Epithelial cell of proximal tubule (primary cell): ENCODE data around the gene CBARP. TPM values are rescaled to one million over a fixed set of nuclear protein-coding genes. Genes with fewer than 3 reads are reported as not detected.

Experiments used
- DNase-seq: peaks from one replicate; pipeline ENCODE4 v3.0.0-alpha.2; 2011; ENCODE audit warnings: low read depth
- H3K4me3 ChIP-seq: 2 replicates; pipeline ENCODE4 v1.5.1; 2011; ENCODE audit warnings: low read depth, mild to moderate bottlenecking, low read length
- CTCF ChIP-seq: conservative IDR thresholded peaks from 2 replicates; pipeline ENCODE4 v1.5.1; 2012; ENCODE audit warnings: low read depth, mild to moderate bottlenecking, low read length
- total RNA-seq: library from RNA; depleted of rRNA; stranded (reverse); fragments of >200 nt; gene quantifications from 2 replicates; pipeline ENCODE4 v1.2.3, GENCODE V29; 2015

Gene CBARP
- total RNA-seq, 1 donor from 2014 or later, result 9.7 TPM

GRCh38 chr19:1257475-1258162, 19.8 kb upstream of the CBARP start:
- DNase-seq, result no peak
- no peak for TF ChIP-seq CTCF
- no peak overlapping the region for H3K4me3 ChIP-seq

- no peak for TF ChIP-seq CTCF
- no peak for DNase-seq
- H3K4me3 ChIP-seq, result no peak overlapping the region
Measured at GRCh38 chr19:1256646-1257474, 19.1 kb upstream of the CBARP start.

- no peak for DNase-seq
- TF ChIP-seq CTCF, result no peak
- H3K4me3 ChIP-seq, result no peak overlapping the region
Measured at GRCh38 chr19:1255186-1256161, 17.7 kb upstream of the CBARP start.

GRCh38 chr19:1254530-1255185, 16.9 kb upstream of the CBARP start:
- H3K4me3 ChIP-seq, result no peak overlapping the region
- no peak for TF ChIP-seq CTCF
- no peak for DNase-seq

DNA sequence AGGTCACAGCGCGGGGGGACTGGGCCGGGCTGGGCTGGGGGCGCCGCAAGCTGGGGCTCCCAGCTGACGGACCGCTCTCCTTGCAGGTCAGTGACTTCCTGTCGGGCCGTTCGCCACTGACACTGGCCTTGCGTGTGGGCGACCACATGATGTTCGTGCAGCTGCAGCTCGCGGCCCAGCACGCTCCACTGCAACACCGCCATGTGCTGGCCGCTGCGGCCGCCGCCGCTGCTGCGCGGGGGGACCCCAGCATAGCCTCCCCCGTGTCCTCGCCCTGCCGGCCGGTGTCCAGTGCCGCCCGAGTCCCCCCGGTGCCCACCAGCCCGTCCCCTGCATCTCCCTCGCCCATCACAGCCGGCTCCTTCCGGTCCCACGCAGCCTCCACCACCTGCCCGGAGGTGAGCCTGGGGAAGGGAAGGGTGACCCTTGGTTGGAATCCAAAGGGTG, 16.3 kb upstream of the CBARP start:
- DNase-seq, result no peak
- H3K4me3 ChIP-seq, result no peak overlapping the region
- no peak for TF ChIP-seq CTCF

DNA sequence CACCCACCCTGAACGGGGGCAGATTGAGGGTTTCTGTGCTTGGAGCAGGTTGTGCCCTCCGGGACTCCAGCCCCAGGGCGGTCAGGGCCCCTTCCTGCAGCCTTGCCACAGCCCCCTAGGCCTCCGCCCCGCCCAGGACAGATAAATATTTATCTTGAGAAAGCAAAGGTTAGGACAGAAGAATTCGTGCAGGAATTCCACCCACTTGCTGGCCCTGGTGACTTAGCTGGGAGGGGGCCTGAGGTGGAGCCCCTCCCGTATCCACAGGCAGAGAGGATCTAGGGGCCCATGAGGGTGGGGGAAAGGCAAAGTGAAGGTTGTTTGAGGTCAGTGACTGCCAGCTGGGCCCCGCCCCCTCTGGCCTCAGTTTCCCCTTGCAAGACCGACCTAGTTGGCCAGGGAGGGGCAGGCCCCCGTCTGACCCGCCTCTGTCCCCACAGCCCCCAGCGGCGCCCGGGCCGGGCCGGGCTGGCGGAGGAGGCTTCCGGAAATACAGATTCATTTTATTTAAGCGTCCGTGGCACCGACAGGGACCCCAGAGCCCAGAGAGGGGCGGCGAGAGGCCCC, 15.8 kb upstream of the CBARP start:
- TF ChIP-seq CTCF, result no peak
- DNase-seq, result no peak

More for the DNA sequence above, 15.8 kb upstream of the CBARP start:
- peak overlapping the region; percentile 88 for H3K4me3 ChIP-seq
